ENCODE results near the gene TOP3B. TPM values are rescaled to one million over a fixed set of nuclear protein-coding genes. Genes with fewer than 3 reads are reported as not detected.

The TOP3B gene
- total RNA-seq = 27.9 and 28.7 TPM in 2 replicates

GRCh38 chr22:21982338-21982965 lies at the start of gene TOP3B:
TOP3B (minus strand) TSS chr22:21982787; CDS start chr22:21975709, 7,078 bp downstream.

GRCh38 chr22:21952586-21953571 lies 29.7 kb downstream of the TOP3B start, which contains the start of gene PPM1F:
PPM1F (minus strand) TSS chr22:21952848; CDS start chr22:21946048, 6,800 bp downstream.

Other genes starting within 250 kb of the TOP3B start
- 0.22 and 1.6 TPM in 2 replicates for gene YPEL1, start 247.0 kb downstream of the TOP3B start, total RNA-seq
- 27.5 and 110 TPM in 2 replicates for gene MAPK1, start 115.1 kb downstream of the TOP3B start, total RNA-seq
- 24.3 and 31.4 TPM in 2 replicates for gene PPM1F, start 29.9 kb downstream of the TOP3B start, total RNA-seq